GM21390 (cell line): ENCODE results near the gene TP53TG3C.
"Not testable (repeated sequence)": the region's sequence is repeated elsewhere in the genome, so short reads cannot be mapped to it uniquely, and the experiment has no call there.

Source experiments
- ATAC-seq: cut with Tn5 transposase; IDR thresholded peaks from one replicate; pipeline ENCODE4 v1.9.1; 2021; ENCODE audit not compliant: unreplicated experiment

TP53TG3C gene, protein sequence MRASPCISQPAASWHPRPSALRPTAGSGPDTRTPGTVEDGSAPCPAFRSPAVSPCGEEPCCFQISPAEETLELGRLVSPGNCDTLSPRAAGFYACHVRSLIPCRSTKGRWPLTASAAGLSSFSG

DNA sequence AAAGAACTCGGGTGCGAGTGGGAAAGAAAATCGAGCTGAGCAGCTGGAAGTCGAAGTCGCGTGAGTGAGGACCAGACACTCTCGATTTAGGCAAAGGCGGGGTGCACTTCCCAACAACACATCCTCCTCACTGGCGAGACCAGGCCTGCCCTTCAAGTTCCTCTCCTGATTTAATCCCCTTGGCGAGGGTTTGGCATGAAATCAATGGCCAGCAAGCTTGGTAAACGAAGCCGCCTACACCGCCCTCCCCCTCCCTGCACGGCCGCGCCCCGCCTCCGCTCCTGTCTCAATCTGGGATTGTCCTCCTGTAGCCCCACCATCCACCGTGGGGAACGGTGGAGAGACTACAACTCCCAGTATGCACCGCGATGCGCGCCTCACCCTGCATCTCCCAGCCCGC, at the start of gene TP53TG3C:
TP53TG3C (plus strand) TSS at position 301 of the 400 bp plus-strand sequence; CDS start at position 369, 68 bp downstream.
- ATAC-seq: not testable (repeated sequence)
